ENCODE results near the gene PRR4. TPM values are rescaled to one million over a fixed set of nuclear protein-coding genes. Genes with fewer than 3 reads are reported as not detected.

PRR4 gene, protein sequence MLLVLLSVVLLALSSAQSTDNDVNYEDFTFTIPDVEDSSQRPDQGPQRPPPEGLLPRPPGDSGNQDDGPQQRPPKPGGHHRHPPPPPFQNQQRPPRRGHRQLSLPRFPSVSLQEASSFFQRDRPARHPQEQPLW
- 6.1 TPM for polyA plus RNA-seq
- long read RNA-seq, donor 1 = 0 reads
- long read RNA-seq, donor 2, partial matches to known transcripts = 0 of 1 reads
- long read RNA-seq, donor 2, other reads (novel, unspliced or antisense) = 0 of 1 reads
- long read RNA-seq, donor 3 = 0 reads
- long read RNA-seq, donor 4 = 0 reads
- long read RNA-seq, donor 5 = 0 reads
- long read RNA-seq, donor 6 = 0 reads
- long read RNA-seq, donor 7 = 0 reads
- long read RNA-seq, donor 8 = 0 reads
- long read RNA-seq, donor 9 = 0 reads
- long read RNA-seq, donor 10 = 0 reads
- long read RNA-seq, donor 11 = 0 reads

DNA sequence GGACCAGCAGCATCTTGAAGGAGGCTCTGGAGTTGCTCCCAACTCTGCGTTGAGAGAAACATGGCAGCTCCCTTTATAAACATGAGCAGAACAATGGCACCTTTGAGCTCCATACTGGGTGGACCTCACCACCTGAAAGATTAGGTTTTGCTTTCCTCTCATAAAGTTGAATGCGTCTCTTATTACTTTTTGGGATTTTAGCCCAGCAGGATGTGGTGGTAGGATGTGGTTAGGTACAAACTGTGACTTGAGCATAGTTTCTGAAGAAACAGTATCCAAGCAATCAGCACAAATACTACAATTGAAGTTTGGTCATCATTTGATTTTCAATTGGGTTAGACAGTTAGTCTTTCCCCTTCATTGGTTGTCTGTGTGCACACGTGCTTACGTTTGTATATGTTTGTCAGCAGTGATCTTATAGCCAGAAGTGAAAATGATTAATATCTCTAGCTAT, at the start of gene PRR4:
Gene PRR4, minus strand, starts transcription at position 51 of the 454 bp plus-strand sequence. Its CDS starts 38 bp downstream, at position 13.
- no peak within 1 kb of the TSS for H3K27ac ChIP-seq (ENCODE audit: low read length)
- H3K27me3 ChIP-seq (ENCODE audit: control insufficient read depth, insufficient read depth, low read length) = no peaks in the 10 kb centered on the region
- H3K36me3 ChIP-seq (ENCODE audit: control insufficient read depth, insufficient read depth, low read length) = peaks cover 2% of the 10 kb centered on the region
- no peak for DNase-seq
- no CpG with 5 or more reads among the region's 4 CpGs for WGBS (ENCODE audit: insufficient coverage, low lambda C conversion rate)
- H3K4me1 ChIP-seq (ENCODE audit: control insufficient read depth, insufficient read depth, low read length) = no peaks in the 10 kb centered on the region
- H3K4me3 ChIP-seq (ENCODE audit: low read length) = no peak within 1 kb of the TSS
- H3K9me3 ChIP-seq (ENCODE audit: control insufficient read depth, low read depth, low read length) = no peaks in the 10 kb centered on the region

DNA sequence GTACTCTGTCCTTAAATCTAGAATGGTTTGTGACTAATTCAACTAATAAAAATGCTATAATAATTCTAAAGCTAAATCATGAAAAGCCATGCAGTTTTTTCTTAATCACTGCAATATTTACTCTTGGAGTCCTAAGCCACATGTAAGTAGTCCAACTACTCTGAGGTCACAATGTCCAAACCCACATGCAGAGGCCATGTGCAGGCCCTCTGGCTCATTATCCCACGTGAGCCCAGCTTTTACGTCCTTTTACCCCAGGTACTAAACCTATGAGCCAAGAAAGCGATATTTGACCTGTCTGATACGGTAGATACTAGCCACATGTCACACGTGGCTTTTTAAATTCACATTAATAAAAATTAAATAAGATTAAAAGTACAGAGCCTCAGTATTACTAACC, 47.6 kb upstream of the PRR4 start:
- Histone ChIP-seq H3K4me1 (ENCODE audit: control insufficient read depth, insufficient read depth, low read length) (peaks cover 7% of the 10 kb centered on the region), H3K9me3 (ENCODE audit: control insufficient read depth, low read depth, low read length) (no peaks in the 10 kb centered on the region), H3K36me3 (ENCODE audit: control insufficient read depth, insufficient read depth, low read length) (no peaks in the 10 kb centered on the region), H3K27ac (ENCODE audit: low read length) (no peak overlapping the region), H3K27me3 (ENCODE audit: control insufficient read depth, insufficient read depth, low read length) (no peaks in the 10 kb centered on the region), H3K4me3 (ENCODE audit: low read length) (no peak overlapping the region)
- DNase-seq = no peak
- no CpG with 5 or more reads among the region's 5 CpGs for whole genome bisulfite sequencing (ENCODE audit: insufficient coverage, low lambda C conversion rate)

DNA sequence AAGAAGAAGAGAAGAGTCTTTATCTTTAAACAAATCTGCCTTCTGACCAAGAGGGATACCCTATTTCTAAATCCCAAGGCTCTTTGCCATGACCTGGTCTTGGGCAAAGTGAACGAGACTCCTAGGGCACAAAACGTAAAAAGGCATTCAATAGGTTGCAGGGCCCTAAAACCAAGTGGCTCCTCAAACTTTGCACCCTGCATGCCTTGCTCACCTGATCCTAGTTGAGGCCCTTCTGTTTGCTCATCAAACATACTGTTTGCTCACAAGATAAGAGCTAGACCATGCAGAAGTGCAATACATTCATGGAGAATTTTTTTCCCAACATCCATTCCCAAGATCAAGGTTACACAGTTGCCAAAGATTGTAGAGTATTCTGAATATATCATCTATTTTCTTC, 42.7 kb upstream of the PRR4 start:
- Histone ChIP-seq H3K27me3 (ENCODE audit: control insufficient read depth, insufficient read depth, low read length) (no peaks in the 10 kb centered on the region), H3K9me3 (ENCODE audit: control insufficient read depth, low read depth, low read length) (peaks cover 3% of the 10 kb centered on the region), H3K36me3 (ENCODE audit: control insufficient read depth, insufficient read depth, low read length) (no peaks in the 10 kb centered on the region), H3K4me3 (ENCODE audit: low read length) (no peak overlapping the region), H3K27ac (ENCODE audit: low read length) (peak overlapping the region; percentile 26), H3K4me1 (ENCODE audit: control insufficient read depth, insufficient read depth, low read length) (peaks cover 18% of the 10 kb centered on the region)
- DNase-seq = peak; percentile 61 to 85
- no CpG with 5 or more reads among the region's 2 CpGs for WGBS (ENCODE audit: insufficient coverage, low lambda C conversion rate)

DNA sequence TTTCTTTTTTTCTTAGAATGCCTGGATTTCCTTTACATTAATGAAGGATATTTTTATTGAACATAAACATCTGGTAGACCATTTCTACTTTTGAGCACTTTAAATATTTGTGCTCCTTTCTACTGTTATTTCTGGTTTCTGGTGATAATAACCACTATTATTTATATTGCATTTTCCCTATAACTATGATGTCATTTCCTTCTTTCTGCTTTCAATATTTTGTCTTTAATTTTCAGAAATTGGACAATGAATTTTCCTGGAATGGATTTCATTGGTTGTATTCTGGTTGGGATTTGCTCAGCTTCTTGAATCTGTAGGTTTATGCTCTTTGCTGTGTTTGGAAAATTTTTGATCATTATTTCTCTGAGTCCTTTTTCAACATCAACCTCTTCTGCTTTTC, 40.0 kb upstream of the PRR4 start:
- no peak overlapping the region for H3K4me3 ChIP-seq (ENCODE audit: low read length)
- no peak for DNase-seq
- peaks cover 3% of the 10 kb centered on the region for H3K9me3 ChIP-seq (ENCODE audit: control insufficient read depth, low read depth, low read length)
- H3K27ac ChIP-seq (ENCODE audit: low read length) = no peak overlapping the region
- H3K36me3 ChIP-seq (ENCODE audit: control insufficient read depth, insufficient read depth, low read length) = no peaks in the 10 kb centered on the region
- H3K4me1 ChIP-seq (ENCODE audit: control insufficient read depth, insufficient read depth, low read length) = peaks cover 18% of the 10 kb centered on the region
- H3K27me3 ChIP-seq (ENCODE audit: control insufficient read depth, insufficient read depth, low read length) = no peaks in the 10 kb centered on the region

DNA sequence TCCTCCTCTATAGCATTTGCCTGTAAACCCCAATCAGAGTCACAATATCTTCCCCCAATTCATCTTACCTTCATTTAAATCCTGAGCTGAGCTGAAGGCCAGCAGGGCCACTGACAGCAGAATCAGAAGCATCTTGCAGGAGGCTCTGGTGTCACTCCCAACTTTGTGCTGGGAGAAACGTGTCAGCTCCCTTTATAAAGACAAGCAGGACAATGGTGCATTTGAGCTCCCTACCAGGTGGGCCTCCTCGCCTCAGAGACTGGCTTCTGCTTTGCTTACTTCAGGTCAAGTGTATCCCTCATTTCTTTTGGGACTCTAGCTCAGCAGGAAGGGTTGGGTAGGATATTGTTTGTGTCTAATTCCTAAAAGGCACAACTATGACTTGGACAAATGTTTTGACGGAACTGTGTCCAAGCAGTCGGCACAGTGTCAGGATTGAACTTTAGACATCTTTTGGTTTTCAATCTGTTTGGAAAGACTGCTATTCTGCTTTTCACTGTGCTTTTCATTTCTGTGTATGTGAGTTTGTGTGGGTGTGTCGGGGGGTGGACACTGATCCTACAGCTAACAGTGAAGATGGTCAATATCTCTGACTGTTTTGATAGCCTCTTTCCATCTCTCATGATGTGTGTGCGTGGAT, 34.9 kb upstream of the PRR4 start, which contains the start of gene PRH1:
Gene PRH1, minus strand, starts transcription at position 170 of the 640 bp plus-strand sequence. Its CDS starts 38 bp downstream, at position 132.
- Histone ChIP-seq H3K27me3 (ENCODE audit: control insufficient read depth, insufficient read depth, low read length) (no peaks in the 10 kb centered on the region), H3K9me3 (ENCODE audit: control insufficient read depth, low read depth, low read length) (no peaks in the 10 kb centered on the region), H3K4me3 (ENCODE audit: low read length) (no peak within 1 kb of the TSS), H3K27ac (ENCODE audit: low read length) (no peak within 1 kb of the TSS), H3K4me1 (ENCODE audit: control insufficient read depth, insufficient read depth, low read length) (no peaks in the 10 kb centered on the region), H3K36me3 (ENCODE audit: control insufficient read depth, insufficient read depth, low read length) (no peaks in the 10 kb centered on the region)
- WGBS (ENCODE audit: insufficient coverage, low lambda C conversion rate) = no CpG with 5 or more reads among the region's 6 CpGs
- no peak for DNase-seq

DNA sequence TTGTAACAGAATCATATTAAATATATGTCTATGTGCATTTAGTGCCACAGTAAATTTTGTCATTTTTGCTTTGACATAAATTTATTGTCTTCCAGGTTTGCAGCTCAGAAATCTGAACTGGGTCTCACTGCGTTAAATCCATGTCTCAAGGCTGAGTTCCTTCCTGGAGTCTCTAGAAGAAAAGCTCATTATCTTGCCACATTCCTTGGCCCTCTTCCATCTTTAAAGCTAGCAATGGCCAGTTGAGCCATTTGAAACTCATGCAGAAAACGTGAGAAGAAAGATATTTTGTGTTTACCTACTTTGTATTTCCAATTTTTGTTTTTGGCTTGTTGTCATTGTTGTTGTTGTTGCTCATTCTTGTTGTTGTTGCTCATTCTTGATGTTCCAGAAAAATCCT, 24.1 kb upstream of the PRR4 start:
- no peaks in the 10 kb centered on the region for H3K4me1 ChIP-seq (ENCODE audit: control insufficient read depth, insufficient read depth, low read length)
- no peak overlapping the region for H3K4me3 ChIP-seq (ENCODE audit: low read length)
- no peak overlapping the region for H3K27ac ChIP-seq (ENCODE audit: low read length)
- DNase-seq = no peak
- peaks cover 8% of the 10 kb centered on the region for H3K36me3 ChIP-seq (ENCODE audit: control insufficient read depth, insufficient read depth, low read length)
- 88% methylated on average over 1 of the region's 2 CpGs for WGBS (ENCODE audit: insufficient coverage, low lambda C conversion rate)
- H3K9me3 ChIP-seq (ENCODE audit: control insufficient read depth, low read depth, low read length) = no peaks in the 10 kb centered on the region
- H3K27me3 ChIP-seq (ENCODE audit: control insufficient read depth, insufficient read depth, low read length) = no peaks in the 10 kb centered on the region

DNA sequence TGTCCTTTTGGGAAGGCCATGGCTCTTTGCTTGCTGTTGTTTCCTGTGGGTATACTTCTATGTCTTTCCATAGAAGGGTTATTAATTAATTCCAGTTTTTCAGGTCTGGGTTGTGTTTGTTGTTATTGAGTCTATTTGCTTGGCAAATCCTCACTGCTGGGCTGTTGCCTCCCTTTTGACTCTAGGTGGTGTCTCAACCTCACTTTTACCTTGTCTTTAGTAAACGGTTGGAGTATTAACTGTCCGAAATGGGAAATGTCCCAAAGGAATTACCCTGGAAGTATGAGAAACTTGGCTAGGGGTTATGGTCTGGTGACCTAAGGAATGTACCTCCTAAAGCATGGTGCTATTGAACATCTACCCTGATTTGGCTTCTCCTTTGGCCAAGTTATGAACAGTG, 18.1 kb upstream of the PRR4 start:
- no peaks in the 10 kb centered on the region for H3K27me3 ChIP-seq (ENCODE audit: control insufficient read depth, insufficient read depth, low read length)
- DNase-seq = no peak
- WGBS (ENCODE audit: insufficient coverage, low lambda C conversion rate) = 0% methylated on average over 1 of the region's 2 CpGs

DNA sequence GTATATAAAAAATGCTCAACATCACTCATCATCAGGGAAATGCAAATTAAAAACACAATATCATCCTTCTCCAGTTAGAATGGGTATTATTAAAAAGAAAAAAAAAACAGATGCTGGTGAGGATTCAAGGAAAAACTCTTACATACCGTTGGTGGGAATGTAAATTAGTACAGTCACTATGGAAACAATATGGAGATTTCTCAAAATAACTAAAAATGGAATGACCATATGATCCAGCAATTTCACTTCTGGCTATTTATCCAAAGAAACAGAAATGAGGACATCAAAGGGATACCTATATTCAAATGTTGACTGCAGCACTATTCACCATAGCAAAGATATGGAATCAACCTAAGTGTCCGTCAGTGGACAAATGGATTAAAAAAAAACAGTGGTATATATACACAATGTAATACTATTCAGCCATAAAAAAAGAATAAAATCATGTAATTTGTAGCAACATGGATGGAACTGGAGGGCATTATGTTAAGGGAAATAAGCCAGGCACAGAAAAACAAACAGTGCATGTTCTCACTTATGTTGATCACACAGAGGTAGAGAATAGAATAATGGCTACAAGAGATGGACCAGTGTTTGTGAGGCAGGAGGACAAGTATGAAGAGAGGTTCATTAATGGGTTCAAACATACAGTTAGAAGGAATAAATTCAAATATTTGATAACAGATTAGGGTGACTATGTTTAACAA, 14.4 kb upstream of the PRR4 start:
- no peak overlapping the region for H3K27ac ChIP-seq (ENCODE audit: low read length)
- H3K4me3 ChIP-seq (ENCODE audit: low read length) = no peak overlapping the region
- no peaks in the 10 kb centered on the region for H3K4me1 ChIP-seq (ENCODE audit: control insufficient read depth, insufficient read depth, low read length)
- H3K9me3 ChIP-seq (ENCODE audit: control insufficient read depth, low read depth, low read length) = peaks cover 5% of the 10 kb centered on the region
- 92% methylated on average over 2 of the region's 2 CpGs for WGBS (ENCODE audit: insufficient coverage, low lambda C conversion rate)
- no peak for DNase-seq
- no peaks in the 10 kb centered on the region for H3K27me3 ChIP-seq (ENCODE audit: control insufficient read depth, insufficient read depth, low read length)
- H3K36me3 ChIP-seq (ENCODE audit: control insufficient read depth, insufficient read depth, low read length) = no peaks in the 10 kb centered on the region

More for the DNA sequence above, 18.1 kb upstream of the PRR4 start:
- Histone ChIP-seq H3K4me1 (ENCODE audit: control insufficient read depth, insufficient read depth, low read length) (no peaks in the 10 kb centered on the region), H3K27ac (ENCODE audit: low read length) (no peak overlapping the region), H3K36me3 (ENCODE audit: control insufficient read depth, insufficient read depth, low read length) (no peaks in the 10 kb centered on the region), H3K9me3 (ENCODE audit: control insufficient read depth, low read depth, low read length) (peaks cover 3% of the 10 kb centered on the region), H3K4me3 (ENCODE audit: low read length) (no peak overlapping the region)

DNA sequence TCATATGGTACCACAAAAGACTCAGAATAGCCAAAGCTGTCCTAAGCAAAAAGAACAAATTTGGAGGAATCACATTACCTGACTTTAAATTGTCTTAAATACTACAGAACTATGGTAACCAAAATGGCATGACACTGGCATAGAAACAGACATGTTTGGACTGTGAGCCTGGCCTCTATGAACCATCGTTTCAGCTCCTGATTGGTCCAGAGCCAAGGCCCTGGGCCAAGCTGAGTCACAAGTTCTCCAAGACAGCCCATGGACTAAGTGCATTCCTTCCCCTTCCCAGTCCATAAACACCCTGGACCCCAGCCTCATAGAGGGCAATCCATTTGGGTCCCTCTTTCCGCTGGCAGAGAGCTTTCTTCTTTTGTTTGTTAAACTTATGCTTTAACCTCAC, 12.1 kb upstream of the PRR4 start:
- no peak overlapping the region for H3K27ac ChIP-seq (ENCODE audit: low read length)
- H3K9me3 ChIP-seq (ENCODE audit: control insufficient read depth, low read depth, low read length) = peaks cover 13% of the 10 kb centered on the region
- H3K36me3 ChIP-seq (ENCODE audit: control insufficient read depth, insufficient read depth, low read length) = no peaks in the 10 kb centered on the region
- DNase-seq = no peak
- H3K27me3 ChIP-seq (ENCODE audit: control insufficient read depth, insufficient read depth, low read length) = no peaks in the 10 kb centered on the region
- no peaks in the 10 kb centered on the region for H3K4me1 ChIP-seq (ENCODE audit: control insufficient read depth, insufficient read depth, low read length)
- WGBS (ENCODE audit: insufficient coverage, low lambda C conversion rate) = no CpG with 5 or more reads among the region's 2 CpGs
- no peak overlapping the region for H3K4me3 ChIP-seq (ENCODE audit: low read length)

DNA sequence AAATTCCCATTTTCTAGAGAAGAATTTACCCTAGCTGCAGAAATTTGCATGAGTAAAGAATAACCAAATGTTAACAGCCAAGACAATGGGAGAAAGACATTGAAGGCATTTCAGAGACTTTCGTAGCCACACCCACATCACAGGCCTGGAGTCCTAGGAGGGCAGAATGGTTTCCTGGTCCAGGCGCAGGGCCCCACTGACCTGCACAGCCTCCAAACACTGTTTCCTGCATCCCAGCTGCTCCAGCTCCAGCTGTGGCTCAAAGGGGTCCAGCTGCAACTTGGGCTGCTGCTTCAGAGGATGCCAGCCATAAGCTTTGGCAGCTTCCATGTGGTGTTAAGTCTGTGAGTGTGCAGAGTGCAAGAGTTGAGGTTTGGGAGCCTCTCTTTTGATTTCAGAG, 6.5 kb upstream of the PRR4 start:
- WGBS (ENCODE audit: insufficient coverage, low lambda C conversion rate) = no CpG with 5 or more reads among the region's 2 CpGs
- Histone ChIP-seq H3K27me3 (ENCODE audit: control insufficient read depth, insufficient read depth, low read length) (no peaks in the 10 kb centered on the region), H3K36me3 (ENCODE audit: control insufficient read depth, insufficient read depth, low read length) (no peaks in the 10 kb centered on the region), H3K27ac (ENCODE audit: low read length) (no peak overlapping the region), H3K9me3 (ENCODE audit: control insufficient read depth, low read depth, low read length) (peaks cover 13% of the 10 kb centered on the region), H3K4me3 (ENCODE audit: low read length) (no peak overlapping the region), H3K4me1 (ENCODE audit: control insufficient read depth, insufficient read depth, low read length) (no peaks in the 10 kb centered on the region)
- DNase-seq = no peak

Data from large intestine (tissue), 12 donors.